Endothelial cell of hepatic sinusoid (primary cell): Measurements from ENCODE around the gene SETBP1.

Experiments
- in situ Hi-C: cut with HindIII; loops from 2 replicates; pipeline ENCODE4 v1.10.0; 2017; ENCODE audit warnings: low sequenced_read_pairs

SETBP1 gene

GRCh38 chr18:44955825-44956224 is 275.1 kb downstream of the SETBP1 start:
- in situ Hi-C loops = no loop called here

GRCh38 chr18:44957025-44957424 is 276.3 kb downstream of the SETBP1 start:
- in situ Hi-C loops = no loop called here

- in situ Hi-C loops = no loop called here
Observed at GRCh38 chr18:44957461-44957860, 276.8 kb downstream of the SETBP1 start.

- in situ Hi-C loops = no loop called here
Observed at GRCh38 chr18:44958040-44958439, 277.4 kb downstream of the SETBP1 start.

GRCh38 chr18:44958455-44958854 is 277.8 kb downstream of the SETBP1 start:
- in situ Hi-C loops = no loop called here

- in situ Hi-C loops = no loop called here
Observed at GRCh38 chr18:44959013-44959412, 278.3 kb downstream of the SETBP1 start.

GRCh38 chr18:44960580-44960979 is 279.9 kb downstream of the SETBP1 start:
- in situ Hi-C loops = no loop called here

- in situ Hi-C loops = no loop called here
Observed at GRCh38 chr18:44961288-44961995, 280.8 kb downstream of the SETBP1 start.

- in situ Hi-C loops = no loop called here
Observed at GRCh38 chr18:44967599-44967998, 286.9 kb downstream of the SETBP1 start.

GRCh38 chr18:44968336-44968735 is 287.6 kb downstream of the SETBP1 start:
- in situ Hi-C loops = no loop called here

- in situ Hi-C loops = no loop called here
Observed at GRCh38 chr18:44969214-44969795, 288.6 kb downstream of the SETBP1 start.

GRCh38 chr18:44973282-44973681 is 292.6 kb downstream of the SETBP1 start:
- in situ Hi-C loops = no loop called here

GRCh38 chr18:44974174-44974573 is 293.5 kb downstream of the SETBP1 start:
- in situ Hi-C loops = no loop called here

- in situ Hi-C loops = no loop called here
Observed at GRCh38 chr18:44977856-44978255, 297.2 kb downstream of the SETBP1 start.

GRCh38 chr18:44979748-44980147 is 299.1 kb downstream of the SETBP1 start:
- in situ Hi-C loops = no loop called here

GRCh38 chr18:44981121-44981520 is 300.4 kb downstream of the SETBP1 start:
- in situ Hi-C loops = no loop called here

- in situ Hi-C loops = no loop called here
Observed at GRCh38 chr18:44986933-44987332, 306.2 kb downstream of the SETBP1 start.

GRCh38 chr18:44987371-44987770 is 306.7 kb downstream of the SETBP1 start:
- in situ Hi-C loops = no loop called here

- in situ Hi-C loops = no loop called here
Observed at GRCh38 chr18:44988821-44989587, 308.3 kb downstream of the SETBP1 start.

GRCh38 chr18:44996261-44996660 is 315.6 kb downstream of the SETBP1 start:
- in situ Hi-C loops = no loop called here

- in situ Hi-C loops = no loop called here
Observed at GRCh38 chr18:44997174-44997573, 316.5 kb downstream of the SETBP1 start.

- in situ Hi-C loops = no loop called here
Observed at GRCh38 chr18:44998360-44998759, 317.7 kb downstream of the SETBP1 start.
